Measurements from ENCODE around the gene MSMB. TPM values are rescaled to one million over a fixed set of nuclear protein-coding genes. Genes with fewer than 3 reads are reported as not detected.
"Not testable (repeated sequence)": the region's sequence is repeated elsewhere in the genome, so short reads cannot be mapped to it uniquely, and the experiment has no call there.

Gene MSMB
- total and polyA plus RNA-seq, 7 donors = not detected

- no peak for DNase-seq
- TF ChIP-seq POLR2AphosphoS5 (IDR thresholded peaks at IDR 0.05) (no peak), POLR2A (IDR thresholded peaks at IDR 0.05) (no peak), EP300 (IDR thresholded peaks at IDR 0.05) (no peak), CTCF (IDR thresholded peaks at IDR 0.05) (no peak)
- Histone ChIP-seq H3K27ac (no peak overlapping the region), H3K9me3 (no peaks in the 10 kb centered on the region), H3K27me3 (no peaks in the 10 kb centered on the region), H3K36me3 (no peaks in the 10 kb centered on the region), H3K4me1 (peaks cover 0 to 10% (median 2%) of the 10 kb centered on the region in 4 donors), H3K4me3 (no peak overlapping the region)
- intact Hi-C loops (cut with DNase I) = no loop called here
- 45 to 80% methylated on average over 12 of the region's 12 CpGs for WGBS, 2 donors
Measured at GRCh38 chr10:46091828-46092523, 45.9 kb upstream of the MSMB start.

GRCh38 chr10:46091080-46091827 lies 45.2 kb upstream of the MSMB start:
- no peaks in the 10 kb centered on the region for H3K9me3 ChIP-seq
- TF ChIP-seq POLR2A (IDR thresholded peaks at IDR 0.05) (no peak), CTCF (IDR thresholded peaks at IDR 0.05) (no peak), POLR2AphosphoS5 (IDR thresholded peaks at IDR 0.05) (no peak), EP300 (IDR thresholded peaks at IDR 0.05) (no peak)
- H3K27me3 ChIP-seq = no peaks in the 10 kb centered on the region
- DNase-seq = no peak
- no peaks in the 10 kb centered on the region for H3K36me3 ChIP-seq
- no peak overlapping the region for H3K27ac ChIP-seq
- no peak overlapping the region for H3K4me3 ChIP-seq
- H3K4me1 ChIP-seq = peaks cover 0 to 3% (median 1%) of the 10 kb centered on the region in 4 donors
- 61 to 83% methylated on average over 9 of the region's 9 CpGs for WGBS, 2 donors
- intact Hi-C loops (cut with DNase I) = no loop called here

GRCh38 chr10:46090258-46090812 lies 44.3 kb upstream of the MSMB start:
- TF ChIP-seq POLR2A (IDR thresholded peaks at IDR 0.05) (no peak), CTCF (IDR thresholded peaks at IDR 0.05) (no peak), POLR2AphosphoS5 (IDR thresholded peaks at IDR 0.05) (no peak), EP300 (IDR thresholded peaks at IDR 0.05) (no peak)
- intact Hi-C loops (cut with DNase I) = no loop called here
- no peak overlapping the region for H3K4me3 ChIP-seq
- DNase-seq = no peak
- H3K9me3 ChIP-seq = no peaks in the 10 kb centered on the region
- WGBS, 2 donors = 86% methylated on average over 10 of the region's 10 CpGs
- no peaks in the 10 kb centered on the region for H3K27me3 ChIP-seq
- no peaks in the 10 kb centered on the region for H3K36me3 ChIP-seq
- H3K27ac ChIP-seq = no peak overlapping the region
- no peaks in the 10 kb centered on the region for H3K4me1 ChIP-seq

GRCh38 chr10:46087381-46087780 lies 41.3 kb upstream of the MSMB start:
- H3K36me3 ChIP-seq; H3K4me3 ChIP-seq; H3K27me3 ChIP-seq; H3K4me1 ChIP-seq; H3K27ac ChIP-seq; DNase-seq; intact Hi-C loops (cut with DNase I); H3K9me3 ChIP-seq: not testable (repeated sequence)
- 91 to 96% methylated on average over 11 of the region's 11 CpGs for whole genome bisulfite sequencing, 2 donors
